NAMALWA (cell line): ENCODE measurements around the gene RAB40AL.
"Not testable (repeated sequence)": the region's sequence is repeated elsewhere in the genome, so short reads cannot be mapped to it uniquely, and the experiment has no call there.

Experiments
- DNase-seq: peaks from one replicate; pipeline ENCODE4 v3.0.0-alpha.2; 2015; ENCODE audit warnings: low spot score

RAB40AL gene

GRCh38 chrX:102936972-102937371, at the start of gene RAB40AL:
Gene RAB40AL, plus strand, starts transcription at chrX:102937272. Its CDS starts 47 bp downstream, at chrX:102937319.
- not testable (repeated sequence) for DNase-seq

GRCh38 chrX:102887687-102888086, 49.4 kb upstream of the RAB40AL start:
- no peak for DNase-seq

DNA sequence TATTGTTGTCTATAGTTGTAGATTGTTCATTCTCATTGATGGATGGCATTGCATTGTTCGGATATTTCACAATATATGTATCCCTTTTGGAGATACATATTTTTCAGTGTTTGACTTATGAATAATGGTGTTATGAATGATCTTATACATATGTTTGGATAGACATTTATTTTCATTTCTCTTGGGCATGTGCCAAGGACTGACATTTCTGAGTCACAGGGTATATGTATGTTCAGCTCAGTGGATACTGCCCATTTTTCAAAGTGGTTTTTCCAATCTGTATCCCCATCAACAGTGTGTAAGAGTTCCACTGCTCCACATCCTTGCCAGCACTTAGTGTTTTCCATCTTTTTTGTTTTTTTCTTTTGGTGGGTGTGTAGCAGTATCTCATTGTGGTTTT, 45.0 kb upstream of the RAB40AL start:
- no peak for DNase-seq

GRCh38 chrX:102899940-102900916, 36.8 kb upstream of the RAB40AL start:
- peak; percentile 80 for DNase-seq

DNA sequence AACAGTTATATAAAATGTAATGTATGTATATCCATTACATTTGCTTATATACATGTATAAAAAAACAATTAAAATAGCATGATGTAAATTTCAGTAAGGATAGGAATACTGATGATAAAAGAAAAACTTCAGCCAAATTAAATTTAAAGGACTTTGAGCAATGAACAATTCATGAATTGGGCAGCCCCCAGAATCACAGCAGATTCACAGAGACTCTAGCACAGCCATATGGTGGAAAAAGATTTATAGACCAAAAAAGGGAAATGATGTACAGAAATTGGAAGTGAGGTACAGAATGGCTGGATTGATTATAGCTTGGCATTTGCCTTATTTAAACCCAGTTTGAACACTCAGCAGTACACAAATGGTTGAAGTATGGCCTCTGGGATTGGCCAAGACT, 34.7 kb upstream of the RAB40AL start:
- no peak for DNase-seq

GRCh38 chrX:102930990-102931756, 5.9 kb upstream of the RAB40AL start:
- DNase-seq = no peak

DNA sequence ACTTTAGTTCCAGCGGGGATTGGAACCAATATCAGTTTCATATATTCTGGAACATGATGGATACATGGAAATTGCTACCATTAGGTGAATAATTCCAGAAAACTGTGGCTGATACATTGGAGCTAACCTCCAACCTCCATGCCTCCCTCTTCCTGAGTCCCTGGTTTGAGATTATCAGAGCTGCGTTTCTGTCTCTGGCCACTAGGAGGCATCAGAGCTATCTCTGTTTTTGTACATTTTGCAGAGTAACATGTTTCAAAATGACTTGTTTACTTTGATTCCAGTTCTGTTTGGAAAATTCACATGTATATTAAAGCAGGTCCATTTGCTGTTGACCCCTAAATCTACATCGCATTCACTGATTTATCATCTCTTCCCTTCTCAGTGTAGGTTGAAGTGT, 2.4 kb upstream of the RAB40AL start:
- peak; percentile 52 for DNase-seq

GRCh38 chrX:102950908-102951866, 14.1 kb downstream of the RAB40AL start:
- DNase-seq = peak; percentile 69

DNA sequence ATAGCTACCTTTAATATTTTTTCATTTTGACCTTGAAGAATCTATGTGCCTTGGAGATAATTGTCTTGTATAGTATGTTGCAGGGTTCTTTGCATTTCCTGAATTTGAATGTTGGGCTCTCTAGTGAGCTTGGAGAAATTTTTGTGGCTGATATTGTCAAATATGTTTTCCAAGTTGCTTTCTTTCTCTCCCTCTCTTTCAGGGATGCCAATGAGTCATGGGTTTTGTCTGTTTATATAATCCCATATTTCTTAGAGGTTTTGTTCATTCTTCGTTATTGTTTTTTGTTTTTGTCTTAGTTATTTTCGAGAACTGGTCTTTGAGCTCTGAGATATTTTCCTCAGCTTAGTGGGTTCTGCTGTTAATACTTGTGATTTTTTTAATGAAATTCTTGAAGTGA, 20.7 kb downstream of the RAB40AL start:
- DNase-seq = no peak

DNA sequence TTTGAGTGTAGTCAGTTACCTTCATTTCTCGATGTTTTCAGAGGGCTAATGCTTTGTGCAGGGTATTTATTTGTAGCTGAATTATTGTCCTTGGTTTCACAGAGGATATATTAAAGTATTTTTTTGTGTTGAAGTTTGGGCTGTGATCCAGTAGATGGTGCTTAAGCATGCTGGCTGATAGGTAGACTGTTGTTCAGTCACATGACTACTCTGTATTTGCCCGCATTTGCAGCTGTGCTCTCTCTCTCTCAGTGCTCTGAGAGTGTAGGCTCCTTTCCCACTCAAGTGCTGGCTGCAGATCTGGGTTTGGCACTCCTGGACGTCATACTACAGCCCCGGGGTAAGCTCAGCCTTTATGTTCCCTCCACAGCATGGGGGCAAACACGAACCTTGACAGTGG, 21.7 kb downstream of the RAB40AL start:
- peak; percentile 1 for DNase-seq

- DNase-seq = no peak
Observed at GRCh38 chrX:102959471-102959870, 22.4 kb downstream of the RAB40AL start.

DNA sequence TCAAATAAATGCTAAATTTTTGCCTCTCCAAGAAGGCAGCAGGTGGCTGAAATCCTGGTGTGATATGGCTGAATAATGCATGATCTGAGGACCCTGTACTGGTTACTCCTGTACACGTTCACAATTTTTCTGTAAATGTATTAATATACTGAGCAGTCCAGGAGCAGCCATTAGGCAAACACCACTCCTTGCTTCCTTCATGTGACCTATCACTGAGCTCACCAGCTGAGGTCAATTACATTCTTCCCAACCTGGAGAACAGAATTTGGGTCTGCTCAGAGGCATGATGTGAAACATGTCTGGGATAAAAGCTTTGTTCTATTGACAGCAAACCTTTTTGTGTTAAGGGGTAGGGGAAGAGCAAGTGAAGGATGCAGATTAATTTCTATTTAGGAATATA, 26.9 kb downstream of the RAB40AL start:
- DNase-seq = no peak

DNA sequence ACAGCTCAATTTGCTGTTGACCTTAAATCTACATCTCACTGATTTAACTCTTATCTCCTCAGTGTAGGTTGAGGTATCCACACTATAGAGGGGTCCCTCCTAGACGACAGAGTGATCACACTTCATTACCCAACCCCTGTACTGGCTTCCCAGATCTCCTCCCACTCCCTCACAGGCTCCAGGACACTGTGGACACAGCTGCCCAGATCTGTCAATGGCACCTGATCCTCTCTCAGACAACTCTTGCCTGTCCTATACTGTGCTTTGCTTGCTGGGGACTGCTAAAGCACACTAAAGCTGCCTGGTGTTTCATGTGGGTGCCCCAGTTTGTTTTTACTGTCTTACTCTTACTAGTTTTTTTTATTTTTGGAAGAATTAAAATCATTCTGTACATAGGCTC, 27.9 kb downstream of the RAB40AL start:
- DNase-seq = no peak

DNA sequence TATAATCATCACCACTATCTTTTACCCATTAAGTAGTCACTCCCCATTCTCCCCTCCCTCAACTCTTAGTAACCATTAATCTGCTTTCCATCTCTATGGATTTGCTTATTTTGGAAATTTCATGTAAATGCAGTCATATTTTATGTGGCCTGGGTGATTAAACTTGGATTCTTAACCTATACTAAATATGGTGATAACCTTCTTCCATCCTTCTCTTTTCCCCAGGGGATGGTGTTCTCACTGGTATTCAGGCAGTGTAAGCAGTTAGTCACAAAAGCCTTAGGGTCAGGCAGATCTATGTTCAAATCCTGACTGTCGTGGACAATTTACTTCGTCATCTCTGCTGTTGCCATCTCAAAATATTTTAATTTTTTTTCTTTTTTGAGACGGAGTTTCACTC, 29.6 kb downstream of the RAB40AL start:
- DNase-seq = no peak

DNA sequence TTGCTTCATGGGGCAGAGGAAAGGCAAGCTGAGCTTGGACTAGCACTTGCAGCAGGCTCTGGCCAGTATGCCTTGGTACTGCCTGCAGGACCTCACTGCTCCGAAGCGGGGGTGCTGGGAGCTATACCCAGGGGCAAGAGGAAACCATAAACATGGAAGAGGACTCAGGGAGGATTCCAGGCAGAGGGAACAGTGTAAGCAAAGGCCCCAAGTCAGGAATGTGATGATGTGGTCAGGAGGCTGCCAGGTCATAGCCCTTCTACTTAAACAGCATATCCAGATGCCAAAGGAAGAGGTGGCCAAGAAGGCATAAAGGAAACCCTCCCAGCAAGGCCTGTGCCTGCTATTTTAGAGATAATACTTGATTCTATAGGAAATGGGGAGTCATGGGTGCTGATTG, 31.1 kb downstream of the RAB40AL start:
- DNase-seq = no peak

GRCh38 chrX:102971536-102971935, 34.5 kb downstream of the RAB40AL start:
- DNase-seq = not testable (repeated sequence)

DNA sequence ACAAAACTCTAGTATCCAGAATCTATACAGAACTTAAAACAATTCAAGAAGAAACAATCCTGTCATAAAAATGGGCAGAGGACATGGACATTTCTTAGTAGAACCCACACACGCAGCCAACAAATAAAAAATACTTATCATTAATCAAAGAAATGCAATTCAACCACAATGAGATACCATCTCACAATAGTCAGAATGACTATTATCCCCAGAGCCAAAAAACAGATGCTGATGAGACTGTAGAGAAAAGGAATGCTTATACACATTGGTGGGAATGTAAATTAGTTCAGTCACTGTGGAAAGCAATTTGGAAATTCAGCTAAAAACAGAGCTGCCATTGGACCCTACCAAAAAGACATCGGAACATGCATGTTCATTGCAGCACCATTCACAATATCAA, 37.9 kb downstream of the RAB40AL start:
- no peak for DNase-seq

- DNase-seq = no peak
Observed at GRCh38 chrX:102976286-102976685, 39.2 kb downstream of the RAB40AL start.

DNA sequence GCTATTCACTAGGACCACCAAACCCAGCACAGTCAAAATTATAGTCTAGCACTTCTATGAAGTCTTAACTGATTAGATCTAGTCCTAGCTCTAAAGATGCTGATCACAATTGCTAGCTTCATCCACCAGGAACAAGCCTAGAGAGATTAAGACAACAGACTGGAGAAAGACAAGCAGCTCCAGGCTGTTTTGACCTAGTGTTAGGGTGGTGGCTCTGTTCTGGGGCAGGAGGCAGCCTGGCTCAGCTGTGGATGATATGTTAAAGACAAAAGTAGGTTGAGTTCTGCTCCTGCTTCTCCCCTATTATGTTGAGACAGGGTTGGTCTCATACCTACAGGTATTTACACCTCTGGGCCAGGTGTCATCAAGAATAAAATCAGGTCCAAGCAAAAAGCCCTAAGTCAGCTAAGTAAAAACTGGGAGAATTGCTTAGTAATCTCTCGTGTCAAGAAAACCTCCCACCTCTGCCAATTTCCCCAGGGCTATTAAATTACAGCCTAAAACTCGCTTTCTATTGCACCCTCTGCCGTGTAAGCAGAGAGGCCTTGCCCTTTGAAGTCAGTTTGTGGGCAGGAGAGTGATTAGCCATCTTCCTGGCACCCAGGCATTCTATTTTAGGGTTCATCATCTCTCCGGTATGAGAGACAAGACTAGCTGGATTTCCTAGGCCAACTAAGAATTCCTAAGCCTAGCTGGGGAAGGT, 39.9 kb downstream of the RAB40AL start:
- no peak for DNase-seq

- no peak for DNase-seq
Observed at GRCh38 chrX:102978594-102978993, 41.5 kb downstream of the RAB40AL start.

DNA sequence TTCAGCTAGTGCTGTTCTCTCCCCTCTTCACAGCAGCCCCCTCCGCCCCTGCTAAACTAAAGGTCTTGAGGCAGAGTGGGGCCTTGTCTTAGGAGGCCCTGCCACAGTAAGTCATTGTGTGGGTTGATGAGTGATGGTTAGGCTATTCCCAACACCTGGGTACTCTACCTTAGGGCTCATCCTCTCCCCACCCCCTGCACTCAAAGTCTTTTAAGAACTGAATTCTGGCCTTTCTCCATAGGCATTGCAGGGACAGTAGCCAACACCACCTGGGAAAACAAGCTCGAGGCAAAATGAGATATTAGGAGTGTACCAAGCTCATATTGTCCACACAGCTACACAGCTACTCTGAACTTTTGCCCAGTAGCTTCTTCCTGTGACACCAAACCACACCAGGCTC, 42.5 kb downstream of the RAB40AL start:
- no peak for DNase-seq
